ENCODE data around the gene PLXNA4. TPM values are rescaled to one million over a fixed set of nuclear protein-coding genes. Genes with fewer than 3 reads are reported as not detected.
A peak's percentile ranks its signal among the peaks of the same experiment; 100 is the strongest.

PLXNA4 gene
- total RNA-seq, 1 experiment from 2014 or later, result 0.81 TPM

DNA sequence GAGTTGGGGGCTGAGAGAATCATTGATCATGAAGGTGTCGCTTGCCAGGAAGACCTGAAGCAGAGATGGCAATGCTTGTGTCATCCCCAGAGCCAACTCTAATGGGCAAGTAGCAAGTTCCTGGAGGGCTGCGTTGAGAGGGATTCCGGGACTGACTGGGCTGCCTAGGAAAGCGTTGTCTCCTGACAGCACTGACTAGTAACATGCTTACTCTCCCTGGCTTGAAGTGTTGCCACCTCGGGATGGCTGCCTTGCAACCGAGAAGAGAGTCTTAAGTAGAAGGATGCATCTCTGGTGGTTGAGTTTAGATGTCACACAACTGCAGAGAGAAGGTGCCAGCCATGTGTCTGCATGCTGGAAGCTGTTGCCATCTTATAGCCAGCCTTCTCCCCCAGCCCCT, 453.4 kb downstream of the PLXNA4 start (continued):
- TF ChIP-seq E2F4 (CRISPR knock-in tag; IDR thresholded peaks at IDR 0.05; ENCODE audit: borderline replicate concordance, low read depth) (no peak), ZNF512 (CRISPR knock-in tag; IDR thresholded peaks at IDR 0.05; ENCODE audit: borderline replicate concordance) (no peak), NR1H2 (CRISPR knock-in tag; IDR thresholded peaks at IDR 0.05) (no peak), ATF3 (CRISPR knock-in tag; conservative IDR thresholded peaks at IDR 0.05) (no peak), ETV6 (CRISPR knock-in tag; IDR thresholded peaks at IDR 0.05) (no peak), ZNF263 (CRISPR knock-in tag; IDR thresholded peaks at IDR 0.05; ENCODE audit: low read depth) (no peak), TEAD4 (CRISPR knock-in tag; IDR thresholded peaks at IDR 0.05) (no peak)

- H3K27me3 Mint-ChIP-seq (ENCODE audit: low read depth), result no peaks in the 10 kb centered on the region; the same call in 1 of the 2 replicates
- no peaks in the 10 kb centered on the region for H3K36me3 Mint-ChIP-seq
- H3K27ac Mint-ChIP-seq, result no peak overlapping the region
- H3K4me1 Mint-ChIP-seq, result peaks cover 17% of the 10 kb centered on the region
- ATAC-seq (no peak), DNase-seq (ENCODE audit: low spot score) (no peak)
- H3K9me3 Mint-ChIP-seq, result no peaks in the 10 kb centered on the region
- CTCF ChIA-PET, result no interaction called here
- no peak overlapping the region for H3K4me3 Mint-ChIP-seq
- TF ChIP-seq CDX4 (CRISPR knock-in tag; IDR thresholded peaks at IDR 0.05; ENCODE audit: borderline replicate concordance), result no peak
- TF ChIP-seq ZNF423 (CRISPR knock-in tag; IDR thresholded peaks at IDR 0.05), result peak; percentile 85
- POLR2A ChIA-PET, result no interaction called here
These were observed 454.3 kb downstream of the PLXNA4 start for GRCh38 chr7:132121987-132122386.

DNA sequence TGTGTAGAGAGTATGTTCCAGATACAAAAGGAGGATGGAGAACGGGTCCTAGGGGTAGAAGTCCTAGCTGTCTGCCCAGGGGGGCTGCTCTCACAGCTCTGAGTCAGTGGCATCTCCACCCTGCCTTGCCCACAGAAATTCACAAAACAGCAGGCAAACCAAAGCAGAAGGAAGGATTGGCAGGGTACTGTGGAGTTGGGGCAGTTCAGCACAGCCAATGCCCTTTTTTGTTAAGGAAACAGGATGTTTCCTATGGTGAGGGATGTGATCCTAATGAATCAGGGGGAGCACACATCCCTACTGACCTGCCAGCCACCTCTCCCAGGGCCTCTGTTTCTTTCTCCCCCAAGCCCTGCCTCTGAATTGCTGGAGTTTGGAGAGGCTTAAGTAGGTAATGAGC, 457.6 kb downstream of the PLXNA4 start:
- Mint-ChIP-seq H3K36me3 (no peaks in the 10 kb centered on the region), H3K4me1 (peaks cover 17% of the 10 kb centered on the region), H3K9me3 (no peaks in the 10 kb centered on the region), H3K27ac (no peak overlapping the region), H3K27me3 (ENCODE audit: low read depth) (no peaks in the 10 kb centered on the region; the same call in 1 of the 2 replicates), H3K4me3 (no peak overlapping the region)
- ATAC-seq (peak; percentile 51), DNase-seq (ENCODE audit: low spot score) (no peak)
- ChIA-PET CTCF (interaction anchor here (0.9 kb wide), 1 partner anchor 173 kb away, joined by 4 read pairs; no protein-coding TSS in a partner anchor), POLR2A (no interaction called here)
- TF ChIP-seq ZNF396 (CRISPR knock-in tag; IDR thresholded peaks at IDR 0.05; ENCODE audit: borderline replicate concordance) (no peak), ATF3 (CRISPR knock-in tag; conservative IDR thresholded peaks at IDR 0.05) (no peak), MXD4 (CRISPR knock-in tag; IDR thresholded peaks at IDR 0.05; ENCODE audit: borderline replicate concordance) (no peak), ERG (CRISPR knock-in tag; IDR thresholded peaks at IDR 0.05) (no peak), ZNF416 (CRISPR knock-in tag; IDR thresholded peaks at IDR 0.05) (no peak), NFATC4 (CRISPR knock-in tag; IDR thresholded peaks at IDR 0.05) (no peak), ATF2 (CRISPR knock-in tag; IDR thresholded peaks at IDR 0.05; ENCODE audit: borderline replicate concordance, low read depth) (no peak), NR1H2 (CRISPR knock-in tag; IDR thresholded peaks at IDR 0.05) (no peak), CREM (CRISPR knock-in tag; IDR thresholded peaks at IDR 0.05) (no peak), RORB (CRISPR knock-in tag; IDR thresholded peaks at IDR 0.05) (no peak), ZBTB21 (CRISPR knock-in tag; IDR thresholded peaks at IDR 0.05; ENCODE audit: borderline replicate concordance) (no peak), IRF2 (CRISPR knock-in tag; IDR thresholded peaks at IDR 0.05; ENCODE audit: borderline replicate concordance, low read depth) (no peak), NR2C2 (CRISPR knock-in tag; IDR thresholded peaks at IDR 0.05) (no peak), SOX15 (CRISPR knock-in tag; IDR thresholded peaks at IDR 0.05) (no peak), CBFB (CRISPR knock-in tag; IDR thresholded peaks at IDR 0.05; ENCODE audit: low read depth) (no peak)
- TF ChIP-seq, protein P1, sequence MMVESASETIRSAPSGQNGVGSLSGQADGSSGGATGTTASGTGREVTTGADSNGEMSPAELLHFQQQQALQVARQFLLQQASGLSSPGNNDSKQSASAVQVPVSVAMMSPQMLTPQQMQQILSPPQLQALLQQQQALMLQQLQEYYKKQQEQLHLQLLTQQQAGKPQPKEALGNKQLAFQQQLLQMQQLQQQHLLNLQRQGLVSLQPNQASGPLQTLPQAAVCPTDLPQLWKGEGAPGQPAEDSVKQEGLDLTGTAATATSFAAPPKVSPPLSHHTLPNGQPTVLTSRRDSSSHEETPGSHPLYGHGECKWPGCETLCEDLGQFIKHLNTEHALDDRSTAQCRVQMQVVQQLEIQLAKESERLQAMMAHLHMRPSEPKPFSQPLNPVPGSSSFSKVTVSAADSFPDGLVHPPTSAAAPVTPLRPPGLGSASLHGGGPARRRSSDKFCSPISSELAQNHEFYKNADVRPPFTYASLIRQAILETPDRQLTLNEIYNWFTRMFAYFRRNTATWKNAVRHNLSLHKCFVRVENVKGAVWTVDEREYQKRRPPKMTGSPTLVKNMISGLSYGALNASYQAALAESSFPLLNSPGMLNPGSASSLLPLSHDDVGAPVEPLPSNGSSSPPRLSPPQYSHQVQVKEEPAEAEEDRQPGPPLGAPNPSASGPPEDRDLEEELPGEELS (CRISPR knock-in tag; IDR thresholded peaks at IDR 0.05), result no peak

Data from WTC11 (cell line).